Astrocyte (in vitro differentiated cells and primary cell): ENCODE data around the gene RABGAP1L.

Experiments
- EZH2 ChIP-seq: IDR thresholded peaks from 2 replicates; pipeline ENCODE4 v1.6.1; 2012; ENCODE audit warnings: mild to moderate bottlenecking, low read length, inconsistent platforms; ENCODE audit not compliant: insufficient read depth
- TF ChIP-seq, protein P1 (sequence below): IDR thresholded peaks from 2 replicates; pipeline ENCODE4 v1.5.1; 2011; ENCODE audit warnings: low read depth, mild to moderate bottlenecking, inconsistent platforms, low read length, moderate library complexity; ENCODE audit not compliant: insufficient read depth

DNA sequence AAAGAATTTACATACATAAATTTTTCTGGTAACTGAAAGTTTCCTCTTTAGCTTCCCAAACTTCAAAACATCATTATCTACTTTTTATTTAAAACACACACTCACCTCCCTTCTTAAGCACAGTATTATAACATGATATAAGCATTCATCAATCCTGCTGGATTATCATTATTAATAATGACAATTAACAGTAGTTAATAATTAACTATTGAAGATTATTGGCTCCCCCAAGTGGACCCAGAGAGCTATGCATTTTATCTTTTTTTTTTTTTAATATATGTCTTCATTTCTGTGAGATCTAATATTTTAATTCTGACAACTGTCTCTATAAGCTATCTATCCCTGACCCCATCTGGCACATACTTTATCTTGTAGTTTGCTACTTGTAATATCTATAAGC lies 588.3 kb downstream of the RABGAP1L start:
- TF ChIP-seq, protein P1, sequence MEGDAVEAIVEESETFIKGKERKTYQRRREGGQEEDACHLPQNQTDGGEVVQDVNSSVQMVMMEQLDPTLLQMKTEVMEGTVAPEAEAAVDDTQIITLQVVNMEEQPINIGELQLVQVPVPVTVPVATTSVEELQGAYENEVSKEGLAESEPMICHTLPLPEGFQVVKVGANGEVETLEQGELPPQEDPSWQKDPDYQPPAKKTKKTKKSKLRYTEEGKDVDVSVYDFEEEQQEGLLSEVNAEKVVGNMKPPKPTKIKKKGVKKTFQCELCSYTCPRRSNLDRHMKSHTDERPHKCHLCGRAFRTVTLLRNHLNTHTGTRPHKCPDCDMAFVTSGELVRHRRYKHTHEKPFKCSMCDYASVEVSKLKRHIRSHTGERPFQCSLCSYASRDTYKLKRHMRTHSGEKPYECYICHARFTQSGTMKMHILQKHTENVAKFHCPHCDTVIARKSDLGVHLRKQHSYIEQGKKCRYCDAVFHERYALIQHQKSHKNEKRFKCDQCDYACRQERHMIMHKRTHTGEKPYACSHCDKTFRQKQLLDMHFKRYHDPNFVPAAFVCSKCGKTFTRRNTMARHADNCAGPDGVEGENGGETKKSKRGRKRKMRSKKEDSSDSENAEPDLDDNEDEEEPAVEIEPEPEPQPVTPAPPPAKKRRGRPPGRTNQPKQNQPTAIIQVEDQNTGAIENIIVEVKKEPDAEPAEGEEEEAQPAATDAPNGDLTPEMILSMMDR: no peak
- no peak for TF ChIP-seq EZH2
